Heart right ventricle (tissue), 16 donors: ENCODE measurements around the gene IL20RB. TPM values are rescaled to one million over a fixed set of nuclear protein-coding genes. Genes with fewer than 3 reads are reported as not detected.

Experiments
- ATAC-seq, 8 donors: fragments of 200-7000 bp; cut with Tn5 transposase; one replicate each; pipeline ENCODE4 v1.9.1; 2020; ENCODE audit warnings: mild to moderate bottlenecking in 8 of 8, moderate library complexity in 8 of 8, moderate number of reproducible peaks in 1 of 8
- DNase-seq, 2 donors: peaks; one replicate each; pipeline ENCODE4 v3.0.0-alpha.2; 2020
- H3K27ac ChIP-seq, 10 donors: fragments of 200-600 bp; sonication (generic) in 2 of 10; one replicate each; pipeline versions ENCODE4 v1.5.0 to v1.8.0; 2020 to 2022; ENCODE audit warnings: mild to moderate bottlenecking in 3 of 10
- H3K27me3 ChIP-seq, 7 donors: fragments of 200-600 bp; one replicate each; pipeline ENCODE4 v1.8.0; 2021 to 2022; ENCODE audit warnings: mild to moderate bottlenecking in 2 of 7
- H3K36me3 ChIP-seq, 9 donors: fragments of 200-600 bp; sonication (generic) in 1 of 9; one replicate each; pipeline versions ENCODE4 v1.5.0 to v1.8.0; 2020 to 2022; ENCODE audit warnings: mild to moderate bottlenecking in 2 of 9
- H3K4me1 ChIP-seq, 9 donors: fragments of 200-600 bp; sonication (generic) in 1 of 9; one replicate each; pipeline versions ENCODE4 v1.5.0 to v1.8.0; 2020 to 2022; ENCODE audit warnings: mild to moderate bottlenecking in 4 of 9
- H3K4me3 ChIP-seq, 10 donors: fragments of 200-600 bp; sonication (generic) in 2 of 10; one replicate each; pipeline versions ENCODE4 v1.5.0 to v1.8.0; 2020 to 2022; ENCODE audit warnings: mild to moderate bottlenecking in 7 of 10, moderate library complexity in 2 of 10
- H3K9me3 ChIP-seq, 11 donors: fragments of 200-600 bp in 10 of 11; sonication (generic) in 2 of 11; one replicate each; pipeline versions ENCODE4 v1.5.0 to v1.8.0; 2013 to 2022; ENCODE audit warnings: mild to moderate bottlenecking in 2 of 11, control low read depth in 1 of 11, moderate library complexity in 1 of 11
- WGBS, 2 donors: extraction: QIAGEN DNeasy Blood & Tissue Kit; methylation state at CpG; one replicate each; pipeline ENCODE4 v1.1.7; 2013; ENCODE audit warnings: inconsistent platforms in 1 of 2; 5-methylcytosine and 5-hydroxymethylcytosine counted together
- intact Hi-C, 10 donors: fragments of 100-400 bp; cut with DNase I; formaldehyde crosslinking; loops; one replicate each; pipeline versions ENCODE4 v1.11.1 to v1.14.2; 2022
- polyA plus RNA-seq, 2 donors: library from polyadenylated mRNA; stranded (reverse); fragments of 200-250 nt; gene quantifications; one replicate each; pipeline ENCODE4 v1.2.3, GENCODE V29; 2013
- total RNA-seq, 10 donors: library from RNA; stranded (reverse); fragmentation: NEBNext Ultra II Directional in 3 of 10; extraction: Animal tissue kit (Norgen Biotek cat#: 25700) in 3 of 10; gene quantifications; one replicate each; pipeline versions ENCODE4 v1.2.1 to v1.2.4, GENCODE V29; 2021 to 2023
- TF ChIP-seq, protein P1 (sequence below), 9 donors: fragments of 200-600 bp; sonication (generic) in 2 of 9; IDR thresholded peaks; one replicate each; pipeline versions ENCODE4 v1.5.0 to v1.8.0; 2021 to 2022; ENCODE audit warnings: antibody characterized with exemption in 9 of 9, mild to moderate bottlenecking in 5 of 9, moderate library complexity in 1 of 9
- donor health status: Arrhythmogenic right ventricular cardiomyopathy.
- donor health status: ischemic (EF 13 %, LVEDD 7.1; RV severe dilation, severe dysfunction).
- donor health status: healthy with polysubstance abuse.
- donor health status: DM: no; HTN: yes; CAD: no.
- donor health status: DM: no; HTN: no; CAD: no.
- donor health status: ischemic (EF 25% LVEDD 6.9; RV normal size, moderate dysfunction).
- donor health status: ischemic (EF 25% LVEDD 5.7; RV mildly dilated, moderate dysfunction).
- donor health status: healthy.
- donor health status: DM: yes; HTN: yes; CAD: no.
- donor health status: Ischemic cardiomyopathy.
- donor health status: ischemic (EF 35%, LVEDD 5.7; RV mildly dilated, moderate dysfunction).
- donor health status: nonischemic (EF 11% LVEDD 7.7; RV severe dilation, severe dysfunction).
- donor health status: DM: yes; HTN: yes; CAD: no.
- donor health status: PGD.
- donor health status: ischemic (EF 29% LVEDD 5.4; RV normal size, mild dysfunction).
- donor health status: nonischemic (EF 23%, LVEDD 6.1; RV moderate dilation, normal function).

Gene IL20RB
- total and polyA plus RNA-seq, 12 donors = 0.12 to 0.71 (median 0.34) TPM; not detected in 2

DNA sequence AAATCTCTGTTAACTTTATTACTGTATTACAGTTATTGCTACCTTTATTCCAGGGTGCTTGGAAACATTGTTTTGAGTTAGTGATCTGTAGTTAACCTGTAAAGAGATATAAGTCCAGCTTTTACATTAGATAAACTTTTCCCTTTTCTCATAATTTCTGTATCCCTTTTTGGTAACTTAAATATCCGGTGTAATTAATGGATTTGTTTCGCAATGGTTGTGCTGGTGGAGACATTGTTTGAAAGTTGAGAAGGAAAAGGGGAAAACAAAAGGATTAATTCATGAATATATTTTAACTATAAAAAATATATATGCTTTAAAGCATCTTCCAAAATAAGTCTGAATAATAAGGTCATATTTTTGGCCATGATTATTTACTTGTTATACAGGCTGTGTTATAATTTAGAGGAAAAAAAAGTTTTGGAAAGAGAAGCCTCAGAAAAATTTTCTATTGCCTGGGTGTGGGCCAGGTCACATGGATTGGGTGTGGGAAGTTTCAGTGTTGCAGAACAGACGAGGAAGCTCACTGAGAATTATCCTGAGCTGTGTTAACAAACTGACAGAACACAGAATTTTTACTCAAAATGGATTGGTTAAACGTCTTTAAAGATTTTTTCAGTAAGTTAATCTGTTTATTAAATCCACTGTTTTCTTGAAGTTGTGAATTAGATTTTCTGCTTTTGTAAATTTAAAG is 27.7 kb upstream of the IL20RB start:
- Histone ChIP-seq H3K4me3 (peak overlapping the region; percentile 14 to 51 (median 39)), H3K27me3 (no peaks in the 10 kb centered on the region), H3K9me3 (no peaks in the 10 kb centered on the region), H3K36me3 (peaks cover 0 to 26% (median 0%) of the 10 kb centered on the region in 9 donors), H3K4me1 (peaks cover 0 to 67% (median 43%) of the 10 kb centered on the region in 9 donors), H3K27ac (peak overlapping the region in 9 of 10 donors; percentile 9 to 74 (median 47))
- WGBS, 2 donors = 33 to 42% methylated on average over 4 of the region's 4 CpGs
- intact Hi-C loops = loop anchor here in 3 of 10 donors (5.0 to 10.0 kb wide), 2 partner anchors 65 to 68 kb away; partner anchors contain the start of gene NCK1 (in 3 of the 3)
- DNase-seq = peak; percentile 25 to 62
- ATAC-seq = peak in 7 of 8 donors; percentile 72 to 87 (median 84)
- TF ChIP-seq, protein P1, sequence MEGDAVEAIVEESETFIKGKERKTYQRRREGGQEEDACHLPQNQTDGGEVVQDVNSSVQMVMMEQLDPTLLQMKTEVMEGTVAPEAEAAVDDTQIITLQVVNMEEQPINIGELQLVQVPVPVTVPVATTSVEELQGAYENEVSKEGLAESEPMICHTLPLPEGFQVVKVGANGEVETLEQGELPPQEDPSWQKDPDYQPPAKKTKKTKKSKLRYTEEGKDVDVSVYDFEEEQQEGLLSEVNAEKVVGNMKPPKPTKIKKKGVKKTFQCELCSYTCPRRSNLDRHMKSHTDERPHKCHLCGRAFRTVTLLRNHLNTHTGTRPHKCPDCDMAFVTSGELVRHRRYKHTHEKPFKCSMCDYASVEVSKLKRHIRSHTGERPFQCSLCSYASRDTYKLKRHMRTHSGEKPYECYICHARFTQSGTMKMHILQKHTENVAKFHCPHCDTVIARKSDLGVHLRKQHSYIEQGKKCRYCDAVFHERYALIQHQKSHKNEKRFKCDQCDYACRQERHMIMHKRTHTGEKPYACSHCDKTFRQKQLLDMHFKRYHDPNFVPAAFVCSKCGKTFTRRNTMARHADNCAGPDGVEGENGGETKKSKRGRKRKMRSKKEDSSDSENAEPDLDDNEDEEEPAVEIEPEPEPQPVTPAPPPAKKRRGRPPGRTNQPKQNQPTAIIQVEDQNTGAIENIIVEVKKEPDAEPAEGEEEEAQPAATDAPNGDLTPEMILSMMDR (IDR thresholded peaks at IDR 0.05) = no peak

DNA sequence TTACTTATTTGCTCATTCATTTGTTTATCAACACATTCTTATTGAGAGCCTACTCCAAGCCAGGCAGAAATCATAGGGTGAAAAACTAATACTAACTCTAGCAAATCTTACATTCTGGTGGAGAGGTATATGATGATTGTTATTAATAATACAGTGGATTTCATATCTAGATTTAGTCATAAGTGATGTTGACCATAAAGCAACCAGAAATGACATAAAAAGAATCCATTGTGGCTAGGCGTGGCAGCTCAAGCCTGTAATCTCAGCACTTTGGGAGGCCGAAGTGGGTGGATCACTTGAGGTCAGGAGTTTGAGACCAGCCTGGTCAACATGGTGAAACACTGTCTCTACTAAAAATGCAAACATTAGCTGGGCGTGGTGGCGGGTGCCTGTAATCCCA is 26.2 kb upstream of the IL20RB start:
- Histone ChIP-seq H3K36me3 (peaks cover 0 to 34% (median 3%) of the 10 kb centered on the region in 9 donors), H3K4me1 (peaks cover 0 to 66% (median 39%) of the 10 kb centered on the region in 9 donors), H3K4me3 (peak overlapping the region; percentile 14 to 51 (median 39)), H3K27ac (peak overlapping the region in 6 of 10 donors; percentile 9 to 74 (median 56)), H3K9me3 (no peaks in the 10 kb centered on the region), H3K27me3 (no peaks in the 10 kb centered on the region)
- ATAC-seq (no peak), DNase-seq (no peak)
- intact Hi-C loops = loop anchor here in 2 of 10 donors (5.0 to 10.0 kb wide), 2 partner anchors 67 to 69 kb away; partner anchors contain the start of gene NCK1 (in 2 of the 2)
- WGBS, 2 donors = 88 to 92% methylated on average over 4 of the region's 4 CpGs
- TF ChIP-seq, protein P1 (IDR thresholded peaks at IDR 0.05) = no peak

DNA sequence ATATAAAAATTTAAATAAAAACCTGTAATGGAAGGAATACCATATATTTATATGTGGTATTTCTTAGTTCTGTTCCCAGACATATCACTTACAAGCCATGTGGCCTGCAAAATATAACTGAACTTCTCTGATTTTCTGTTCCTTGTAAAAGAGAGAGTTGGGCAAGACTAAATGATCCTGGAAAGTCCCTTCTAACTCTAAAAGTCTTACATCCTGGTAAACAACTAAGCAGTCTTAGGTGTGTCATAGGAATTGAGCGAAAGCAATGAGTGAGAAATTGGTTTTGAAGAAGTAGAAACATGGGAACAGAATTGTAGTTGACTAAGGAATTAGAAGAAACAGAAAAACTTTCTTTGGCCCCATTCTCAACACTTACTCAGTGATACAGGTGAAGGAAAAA is 25.3 kb upstream of the IL20RB start:
- ATAC-seq = peak in 1 of 8 donors; percentile 40
- no peak for DNase-seq
- Histone ChIP-seq H3K27me3 (no peaks in the 10 kb centered on the region), H3K4me1 (peaks cover 0 to 70% (median 41%) of the 10 kb centered on the region in 9 donors), H3K27ac (peak overlapping the region in 5 of 10 donors; percentile 0 to 67 (median 14)), H3K9me3 (peaks cover 0 to 9% (median 0%) of the 10 kb centered on the region in 11 donors), H3K4me3 (peak overlapping the region in 6 of 10 donors; percentile 28 to 51 (median 44)), H3K36me3 (peaks cover 0 to 36% (median 3%) of the 10 kb centered on the region in 9 donors)
- intact Hi-C loops = loop anchor here in 2 of 10 donors (5.0 to 10.0 kb wide), 2 partner anchors 68 to 70 kb away; partner anchors contain the start of gene NCK1 (in 2 of the 2)
- WGBS, 2 donors = 68 to 77% methylated on average over 1 of the region's 1 CpG
- TF ChIP-seq, protein P1 (IDR thresholded peaks at IDR 0.05) = no peak

DNA sequence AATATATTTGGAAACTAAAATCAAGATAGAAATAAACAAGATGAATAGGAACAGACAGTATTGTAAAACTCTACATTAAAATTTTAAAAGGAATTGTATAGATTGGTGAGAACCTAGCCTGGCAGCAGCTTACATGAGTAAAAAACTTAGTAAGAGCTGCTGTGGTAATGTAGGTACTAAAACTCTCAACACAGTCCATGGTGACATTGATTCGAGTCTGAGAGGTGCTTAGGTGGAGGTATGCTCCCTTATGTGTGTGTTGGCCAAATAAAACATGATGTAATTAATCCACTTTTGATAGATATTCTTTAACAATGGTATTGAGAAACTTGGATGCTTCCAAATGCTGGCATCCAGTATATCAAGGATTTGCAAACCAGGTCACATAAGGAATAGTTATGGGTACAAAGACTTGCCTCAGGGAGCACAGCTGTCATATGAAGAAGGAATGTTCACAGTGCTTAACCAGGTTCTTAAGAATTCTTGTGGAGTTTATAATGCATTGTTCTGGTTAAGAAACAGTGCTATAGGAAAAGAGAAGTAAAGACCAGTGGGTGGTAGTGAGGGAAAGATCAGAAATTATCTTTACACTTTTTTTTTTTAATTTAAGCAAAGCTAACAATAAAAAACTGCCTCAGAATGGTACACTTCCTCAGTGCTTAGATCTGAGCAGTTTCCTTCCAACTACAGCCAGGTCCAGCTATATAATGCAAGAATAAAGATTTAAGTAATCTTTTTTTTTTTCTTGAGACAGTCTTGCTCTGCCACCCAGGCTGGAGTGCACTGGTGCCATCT is 24.6 kb upstream of the IL20RB start:
- H3K9me3 ChIP-seq = peaks cover 0 to 11% (median 0%) of the 10 kb centered on the region in 11 donors
- intact Hi-C loops = loop anchor here in 2 of 10 donors (5.0 to 10.0 kb wide), 2 partner anchors 68 to 71 kb away; partner anchors contain the start of gene NCK1 (in 2 of the 2)
- peak overlapping the region in 4 of 10 donors; percentile 0 to 67 (median 8) for H3K27ac ChIP-seq
- peaks cover 0 to 31% (median 3%) of the 10 kb centered on the region in 9 donors for H3K36me3 ChIP-seq
- peak overlapping the region in 5 of 10 donors; percentile 42 to 51 (median 45) for H3K4me3 ChIP-seq
- peaks cover 0 to 75% (median 45%) of the 10 kb centered on the region in 9 donors for H3K4me1 ChIP-seq
- H3K27me3 ChIP-seq = no peaks in the 10 kb centered on the region
- TF ChIP-seq, protein P1 (IDR thresholded peaks at IDR 0.05) = no peak
- DNase-seq (no peak), ATAC-seq (no peak)
- WGBS, 2 donors = 73% methylated on average over 1 of the region's 1 CpG
